Heart left ventricle (tissue), 16 donors: ENCODE measurements around the gene CPLANE2. TPM values are rescaled to one million over a fixed set of nuclear protein-coding genes. Genes with fewer than 3 reads are reported as not detected.

Experiments
- ATAC-seq, 4 donors: fragments of 200-7000 bp; cut with Tn5 transposase; one replicate each; pipeline ENCODE4 v1.9.1; 2020 to 2022; ENCODE audit warnings: moderate library complexity in 4 of 4, mild to moderate bottlenecking in 3 of 4, moderate number of reproducible peaks in 1 of 4
- DNase-seq, 5 donors: peaks; one replicate each; pipeline ENCODE4 v3.0.0-alpha.2; 2020
- H3K27ac ChIP-seq, 12 donors: fragments of 200-600 bp; sonication (generic) in 4 of 12; one replicate each; pipeline versions ENCODE4 v1.5.0 to v1.8.0; 2016 to 2022; ENCODE audit warnings: mild to moderate bottlenecking in 2 of 12
- H3K27me3 ChIP-seq, 9 donors: fragments of 200-600 bp; sonication (generic) in 2 of 9; one replicate each; pipeline versions ENCODE4 v1.5.1 to v1.8.0; 2016 to 2022; ENCODE audit warnings: mild to moderate bottlenecking in 3 of 9
- H3K36me3 ChIP-seq, 9 donors: fragments of 200-600 bp; sonication (generic) in 2 of 9; one replicate each; pipeline versions ENCODE4 v1.5.0 to v1.8.0; 2018 to 2022; ENCODE audit warnings: mild to moderate bottlenecking in 2 of 9
- H3K4me1 ChIP-seq, 12 donors: fragments of 200-600 bp; sonication (generic) in 4 of 12; one replicate each; pipeline versions ENCODE4 v1.5.0 to v1.8.0; 2016 to 2022; ENCODE audit warnings: mild to moderate bottlenecking in 3 of 12
- H3K4me3 ChIP-seq, 12 donors: fragments of 200-600 bp; sonication (generic) in 4 of 12; one replicate each; pipeline versions ENCODE4 v1.5.0 to v1.8.0; 2017 to 2022; ENCODE audit warnings: mild to moderate bottlenecking in 9 of 12, moderate library complexity in 4 of 12
- H3K9me3 ChIP-seq, 12 donors: fragments of 200-600 bp; sonication (generic) in 4 of 12; one replicate each; pipeline versions ENCODE4 v1.5.0 to v1.8.0; 2016 to 2022; ENCODE audit warnings: mild to moderate bottlenecking in 1 of 12
- CTCF ChIP-seq, 12 donors: fragments of 200-600 bp; sonication (generic) in 4 of 12; IDR thresholded peaks; one replicate each; pipeline versions ENCODE4 v1.5.0 to v1.8.0; 2018 to 2022; ENCODE audit warnings: antibody characterized with exemption in 12 of 12, mild to moderate bottlenecking in 5 of 12
- POLR2A ChIP-seq, 2 donors: fragments of 450-650 bp; IDR thresholded peaks; one replicate each; pipeline ENCODE4 v1.6.1; 2017; ENCODE audit warnings: antibody characterized with exemption in 2 of 2, mild to moderate bottlenecking in 2 of 2, moderate library complexity in 2 of 2
- WGBS, 4 donors: extraction: QIAGEN DNeasy Blood & Tissue Kit in 2 of 4; methylation state at CpG; one replicate each; pipeline versions ENCODE4 v1.1.5 to v1.1.7; 2013 to 2018; 5-methylcytosine and 5-hydroxymethylcytosine counted together
- intact Hi-C, 10 donors: fragments of 100-400 bp; cut with DNase I; formaldehyde crosslinking; loops; one replicate each; pipeline versions ENCODE4 v1.11.1 to v1.14.2; 2022
- polyA plus RNA-seq, 2 donors: library from polyadenylated mRNA; stranded (reverse); fragments of 200-250 nt; gene quantifications; one replicate each; pipeline ENCODE4 v1.2.3, GENCODE V29; 2013
- total RNA-seq, 9 donors: library from RNA; depleted of rRNA in 2 of 9; stranded (reverse); fragments of >200 nt in 2 of 9; fragmentation: NEBNext Ultra II Directional in 3 of 9; extraction: Animal tissue kit (Norgen Biotek cat#: 25700) in 3 of 9; gene quantifications; one replicate each; pipeline versions ENCODE4 v1.1.0 to v1.2.4, GENCODE V29; 2016 to 2023
- donor health status: ischemic (EF 13 %, LVEDD 7.1; RV severe dilation, severe dysfunction).
- donor health status: healthy with polysubstance abuse.
- donor health status: DM: no; HTN: yes; CAD: no.
- donor health status: DM: no; HTN: no; CAD: no.
- donor health status: ischemic (EF 25% LVEDD 6.9; RV normal size, moderate dysfunction).
- donor health status: ischemic (EF 25% LVEDD 5.7; RV mildly dilated, moderate dysfunction).
- donor health status: healthy.
- donor health status: DM: yes; HTN: yes; CAD: no.
- donor health status: ischemic (EF 35%, LVEDD 5.7; RV mildly dilated, moderate dysfunction).
- donor health status: nonischemic (EF 11% LVEDD 7.7; RV severe dilation, severe dysfunction).
- donor health status: DM: yes; HTN: yes; CAD: no.
- donor health status: PGD.
- donor health status: ischemic (EF 29% LVEDD 5.4; RV normal size, mild dysfunction).
- donor health status: nonischemic (EF 23%, LVEDD 6.1; RV moderate dilation, normal function).

CPLANE2 gene
- total and polyA plus RNA-seq, 11 donors, result 3.6 to 9.9 (median 5.7) TPM

GRCh38 chr1:16186655-16187235 is 50.2 kb downstream of the CPLANE2 start:
- Histone ChIP-seq H3K4me1 (peaks cover 0 to 29% (median 12%) of the 10 kb centered on the region in 12 donors), H3K9me3 (no peaks in the 10 kb centered on the region), H3K4me3 (no peak overlapping the region), H3K27ac (no peak overlapping the region), H3K27me3 (no peaks in the 10 kb centered on the region), H3K36me3 (no peaks in the 10 kb centered on the region)
- WGBS, 4 donors, result 86 to 91% (median 89%) methylated on average over 9 of the region's 9 CpGs
- intact Hi-C loops, result loop anchor here in 9 of 10 donors (1.0 to 5.0 kb wide), 5 partner anchors 34 to 108 kb away; no protein-coding TSS in a partner anchor
- TF ChIP-seq CTCF (IDR thresholded peaks at IDR 0.05), result no peak
- TF ChIP-seq POLR2A (IDR thresholded peaks at IDR 0.05), result no peak
- DNase-seq (no peak), ATAC-seq (no peak)

GRCh38 chr1:16184557-16185303 is 52.3 kb downstream of the CPLANE2 start:
- H3K27ac ChIP-seq, result no peak overlapping the region
- no peak for TF ChIP-seq CTCF (IDR thresholded peaks at IDR 0.05)
- TF ChIP-seq POLR2A (IDR thresholded peaks at IDR 0.05), result no peak
- H3K36me3 ChIP-seq, result no peaks in the 10 kb centered on the region
- no peak overlapping the region for H3K4me3 ChIP-seq
- peaks cover 0 to 35% (median 23%) of the 10 kb centered on the region in 12 donors for H3K4me1 ChIP-seq
- WGBS, 4 donors, result 92 to 97% (median 95%) methylated on average over 6 to 10 of the region's 10 CpGs
- DNase-seq (no peak), ATAC-seq (no peak)
- H3K9me3 ChIP-seq, result no peaks in the 10 kb centered on the region
- intact Hi-C loops, result loop anchor here in 4 of 10 donors (5.0 kb wide), 3 partner anchors 32 to 63 kb away; no protein-coding TSS in a partner anchor
- no peaks in the 10 kb centered on the region for H3K27me3 ChIP-seq

- H3K9me3 ChIP-seq, result no peaks in the 10 kb centered on the region
- no peaks in the 10 kb centered on the region for H3K27me3 ChIP-seq
- H3K4me1 ChIP-seq, result peaks cover 0 to 31% (median 21%) of the 10 kb centered on the region in 12 donors
- intact Hi-C loops, result loop anchor here in 3 of 10 donors (2.0 to 5.0 kb wide), 2 partner anchors 29 to 37 kb away; no protein-coding TSS in a partner anchor
- WGBS, 4 donors, result 81 to 90% (median 87%) methylated on average over 13 to 19 of the region's 19 CpGs
- no peak overlapping the region for H3K4me3 ChIP-seq
- DNase-seq, result no peak
- H3K27ac ChIP-seq, result no peak overlapping the region
- ATAC-seq, result no peak
- no peak for TF ChIP-seq CTCF (IDR thresholded peaks at IDR 0.05)
- TF ChIP-seq POLR2A (IDR thresholded peaks at IDR 0.05), result no peak
- H3K36me3 ChIP-seq, result no peaks in the 10 kb centered on the region
These were observed 53.0 kb downstream of the CPLANE2 start for GRCh38 chr1:16183765-16184556.
